Omental fat pad (tissue), 4 donors: ENCODE data around the gene LAS1L. TPM values are rescaled to one million over a fixed set of nuclear protein-coding genes. Genes with fewer than 3 reads are reported as not detected.

ENCODE experiments used
- ATAC-seq: fragments of 150-250 bp; one replicate; pipeline ENCODE4 v1.9.1; 2016; ENCODE audit warnings: mild to moderate bottlenecking, moderate library complexity; ENCODE audit not compliant: low FRiP score
- DNase-seq: peaks from one replicate; pipeline ENCODE4 v3.0.0-alpha.2; 2019; ENCODE audit warnings: low spot score
- CTCF ChIP-seq, 3 donors: fragments of 450-650 bp; IDR thresholded peaks; one replicate each; pipeline ENCODE4 v1.5.1; 2016 to 2017; ENCODE audit warnings: antibody characterized with exemption in 3 of 3, mild to moderate bottlenecking in 3 of 3, moderate library complexity in 2 of 3
- total RNA-seq, 4 donors: library from RNA; depleted of rRNA; stranded (reverse); fragments of >200 nt; gene quantifications; one replicate each; pipeline ENCODE4 v1.1.0, GENCODE V29; 2016

Gene LAS1L
- total RNA-seq, 4 donors from 2014 or later, result 15.0 to 32.4 (median 25.0) TPM

- no peak for TF ChIP-seq CTCF (IDR thresholded peaks at IDR 0.05)
- DNase-seq (no peak), ATAC-seq (no peak)
Observed at GRCh38 chrX:65517923-65518322, 16.7 kb downstream of the LAS1L start.

GRCh38 chrX:65516756-65517155 is 17.8 kb downstream of the LAS1L start:
- DNase-seq (no peak), ATAC-seq (no peak)
- no peak for TF ChIP-seq CTCF (IDR thresholded peaks at IDR 0.05)

- ATAC-seq (no peak), DNase-seq (no peak)
- TF ChIP-seq CTCF (IDR thresholded peaks at IDR 0.05), result no peak
Observed at GRCh38 chrX:65513610-65514009, 21.0 kb downstream of the LAS1L start.

- no peak for TF ChIP-seq CTCF (IDR thresholded peaks at IDR 0.05)
- ATAC-seq, result no peak
Observed at GRCh38 chrX:65509400-65509799, 25.2 kb downstream of the LAS1L start.

GRCh38 chrX:65508851-65509250 is 25.7 kb downstream of the LAS1L start:
- ATAC-seq, result no peak

More at GRCh38 chrX:65509400-65509799, 25.2 kb downstream of the LAS1L start:
- DNase-seq, result no peak

GRCh38 chrX:65502618-65503017 is 32.0 kb downstream of the LAS1L start:
- ATAC-seq (no peak), DNase-seq (no peak)
- TF ChIP-seq CTCF (IDR thresholded peaks at IDR 0.05), result no peak

More at GRCh38 chrX:65508851-65509250, 25.7 kb downstream of the LAS1L start:
- TF ChIP-seq CTCF (IDR thresholded peaks at IDR 0.05), result no peak
- no peak for DNase-seq

GRCh38 chrX:65493431-65493830 is 41.2 kb downstream of the LAS1L start:
- ATAC-seq, result no peak
- TF ChIP-seq CTCF (IDR thresholded peaks at IDR 0.05), result no peak
- DNase-seq, result no peak
